K562 (cell line): Measurements from ENCODE around the gene PBXIP1. TPM values are rescaled to one million over a fixed set of nuclear protein-coding genes. Genes with fewer than 3 reads are reported as not detected.
A peak's percentile ranks its signal among the peaks of the same experiment; 100 is the strongest.

Experiments
- CGGBP1 ChIP-seq: fragments of 250-450 bp; sonication (Bioruptor Pico); IDR thresholded peaks from 2 replicates; pipeline ENCODE4 v1.9.0; 2021; ENCODE audit warnings: mild to moderate bottlenecking
- CHCHD3 ChIP-seq: fragments of 250-450 bp; sonication (Bioruptor Pico); IDR thresholded peaks from 2 replicates; pipeline ENCODE4 v2.1.2; 2022; ENCODE audit warnings: mild to moderate bottlenecking
- DACH1 ChIP-seq: fragments of 450-650 bp; IDR thresholded peaks from 2 replicates; pipeline ENCODE4 v1.6.1; 2018; ENCODE audit not compliant: partially characterized antibody
- EGR1 ChIP-seq: fragments of 450-650 bp; conservative IDR thresholded peaks from 2 replicates; pipeline ENCODE4 v1.6.1; 2017; ENCODE audit warnings: mild to moderate bottlenecking
- FOXK1 ChIP-seq: sonication (generic); formaldehyde crosslinking; IDR thresholded peaks from 2 replicates; pipeline ENCODE4 v1.8.0; 2022; ENCODE audit warnings: missing genetic modification reagents, mild to moderate bottlenecking, borderline replicate concordance
- HDAC3 ChIP-seq: fragments of 450-650 bp; IDR thresholded peaks from 2 replicates; pipeline ENCODE4 v1.6.1; 2018; ENCODE audit warnings: borderline replicate concordance, mild to moderate bottlenecking, moderate library complexity; ENCODE audit not compliant: partially characterized antibody
- HNRNPUL1 ChIP-seq: fragments of 200-400 bp; formaldehyde crosslinking; IDR thresholded peaks from 2 replicates; pipeline ENCODE4 v1.6.1; 2017; ENCODE audit warnings: low read length
- IRF9 ChIP-seq: fragments of 450-650 bp; IDR thresholded peaks from 2 replicates; pipeline ENCODE4 v1.6.1; 2016; ENCODE audit warnings: missing biosample characterization, missing genetic modification characterization
- KLF16 ChIP-seq: IDR thresholded peaks from 2 replicates; pipeline ENCODE4 v1.6.1; 2016; ENCODE audit warnings: antibody characterized with exemption
- MCM2 ChIP-seq: fragments of 450-650 bp; IDR thresholded peaks from 2 replicates; pipeline ENCODE4 v1.6.1; 2017; ENCODE audit warnings: low read depth, mild to moderate bottlenecking
- MYC ChIP-seq, 2 experiments: fragments of 250-450 bp in 1 of 2; sonication (Bioruptor Pico) in 1 of 2; IDR thresholded peaks; 2 replicates each; pipeline versions ENCODE4 v1.5.1 to v1.6.1; 2012 to 2021; ENCODE audit warnings: low read depth in 2 of 2, borderline replicate concordance in 1 of 2, improper control_type of control experiment in 1 of 2, low read length in 1 of 2, mild to moderate bottlenecking in 1 of 2, moderate library complexity in 1 of 2
- MYNN ChIP-seq, 2 experiments: sonication (generic); formaldehyde crosslinking in 1 of 2; IDR thresholded peaks; 2 replicates each; pipeline versions ENCODE4 v1.5.0 to v1.6.1; 2016 to 2020; ENCODE audit warnings: antibody characterized with exemption in 1 of 2, missing genetic modification reagents in 1 of 2
- NEUROD1 ChIP-seq: fragments of 150-350 bp; IDR thresholded peaks from 2 replicates; pipeline ENCODE4 v1.6.1; 2014; ENCODE audit warnings: borderline replicate concordance, low read length, low read depth; ENCODE audit not compliant: partially characterized antibody
- NFRKB ChIP-seq: fragments of 450-650 bp; IDR thresholded peaks from 2 replicates; pipeline ENCODE4 v1.6.1; 2016; ENCODE audit warnings: low read depth
- PYGO2 ChIP-seq: fragments of 450-650 bp; IDR thresholded peaks from 2 replicates; pipeline ENCODE4 v1.6.1; 2016; ENCODE audit warnings: mild to moderate bottlenecking, missing genetic modification characterization, moderate library complexity, missing compliant biosample characterization
- SRF ChIP-seq, 2 experiments: fragments of 250-450, 450-650 bp in 1 of 2; sonication (Bioruptor Pico) in 1 of 2; sonication (generic) in 1 of 2; formaldehyde crosslinking; IDR thresholded peaks; 2 replicates each; pipeline versions ENCODE4 v1.5.0 to v1.5.1; 2020 to 2022; ENCODE audit warnings: mild to moderate bottlenecking in 1 of 2, missing genetic modification reagents in 1 of 2
- TOE1 ChIP-seq, 2 experiments: fragments of 450-650 bp in 1 of 2; sonication (generic) in 1 of 2; formaldehyde crosslinking in 1 of 2; IDR thresholded peaks; 2 replicates each; pipeline versions ENCODE4 v1.7.1 to v1.8.0; 2016 to 2022; ENCODE audit warnings: borderline replicate concordance in 2 of 2, mild to moderate bottlenecking in 2 of 2, antibody characterized with exemption in 1 of 2, inconsistent platforms in 1 of 2, low read depth in 1 of 2, missing genetic modification reagents in 1 of 2, moderate library complexity in 1 of 2
- USF2 ChIP-seq: sonication (generic); formaldehyde crosslinking; IDR thresholded peaks from 2 replicates; pipeline ENCODE4 v1.5.0; 2020; ENCODE audit warnings: missing genetic modification reagents
- ZNF324 ChIP-seq: fragments of 250-450 bp; sonication (Bioruptor Pico); IDR thresholded peaks from 2 replicates; pipeline ENCODE4 v1.4.0; 2020; ENCODE audit warnings: mild to moderate bottlenecking
- ZNF76 ChIP-seq: fragments of 250-450 bp; sonication (Bioruptor Pico); IDR thresholded peaks from 2 replicates; pipeline ENCODE4 v1.4.0; 2020; ENCODE audit warnings: mild to moderate bottlenecking, moderate library complexity, borderline replicate concordance
- polyA plus RNA-seq, 8 experiments: library from polyadenylated mRNA; depleted of rRNA in 4 of 8; stranded (reverse) in 5 of 8; unstranded in 3 of 8; fragments of >200 nt; fragmentation: Nextera tagmentation in 2 of 8; fragmentation: Illumina TruSeq in 1 of 8; extraction: Ambion mirVana in 2 of 8; extraction: Trizol in 1 of 8; gene quantifications; 2 replicates each; pipeline versions ENCODE4 v1.2.1 to v1.2.3, GENCODE V29; 2011 to 2014; ENCODE audit warnings: inconsistent platforms in 1 of 8, missing spikeins in 1 of 8
- total RNA-seq, 7 experiments: library from RNA; depleted of rRNA in 6 of 7; stranded (reverse); fragments of >200 nt in 6 of 7; fragmentation: Illumina TruSeq in 2 of 7; extraction: Trizol in 2 of 7; gene quantifications; 2 replicates each; pipeline versions ENCODE4 v1.2.1 to v1.2.3, GENCODE V29; 2011 to 2021; ENCODE audit warnings: low replicate concordance in 1 of 7
- TF ChIP-seq, protein P1 (sequence below): sonication (generic); formaldehyde crosslinking; IDR thresholded peaks from 2 replicates; pipeline ENCODE4 v1.8.1; 2023; ENCODE audit warnings: mild to moderate bottlenecking, missing genetic modification reagents, moderate library complexity
- TF ChIP-seq, protein P2 (sequence below): IDR thresholded peaks from 2 replicates; pipeline ENCODE4 v1.6.1; 2014; ENCODE audit warnings: antibody characterized with exemption

The PBXIP1 gene
- total and polyA plus RNA-seq, 9 of the 15 experiments (the other 6 are each of a cell fraction or from before 2014, with no cell fraction given), result 0.13 to 8.3 (median 5.8) TPM

DNA sequence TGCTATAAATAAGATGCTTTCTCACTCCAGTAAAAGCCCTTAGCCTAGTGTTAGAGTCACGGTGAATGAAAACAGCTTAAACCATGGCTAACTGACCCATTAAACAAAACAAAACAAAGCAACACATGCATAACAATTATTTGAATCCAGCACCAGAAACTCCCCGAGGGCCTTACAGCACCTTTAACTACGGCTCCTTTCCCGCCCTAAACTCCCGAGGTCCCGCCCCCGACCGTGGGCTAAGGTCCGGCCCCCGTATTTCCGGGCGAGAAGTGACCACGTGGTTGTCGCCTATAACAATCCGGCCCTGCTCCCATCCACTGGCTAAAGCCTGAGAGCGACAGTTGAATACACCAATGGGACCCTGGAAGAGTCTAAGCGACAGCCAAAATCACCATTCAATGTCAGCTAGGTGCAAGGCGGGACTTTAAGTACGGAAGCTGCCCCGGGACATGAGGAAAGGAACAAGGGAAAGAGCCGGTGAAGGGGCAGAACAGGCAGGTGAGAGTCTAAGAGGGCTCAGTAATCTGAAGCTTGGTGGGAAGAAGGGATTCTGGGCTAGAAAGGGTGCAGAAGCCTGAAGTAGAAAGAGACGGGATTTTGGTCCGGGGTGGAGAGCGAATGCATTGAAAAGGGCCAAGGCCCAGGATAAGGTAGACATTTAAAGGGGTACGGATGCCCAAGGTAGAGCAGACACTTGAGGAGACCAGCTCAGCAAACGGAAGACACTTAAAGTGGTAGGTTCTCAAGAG, 27.2 kb upstream of the PBXIP1 start, which contains the start of gene FLAD1 (continued):
- TF ChIP-seq IRF9 (tag) (no peak), TOE1 (IDR thresholded peaks at IDR 0.05; ENCODE audit: borderline replicate concordance) (peak; percentile 93), TOE1 (CRISPR knock-in tag; IDR thresholded peaks at IDR 0.05; ENCODE audit: borderline replicate concordance, low read depth) (no peak), MYNN (IDR thresholded peaks at IDR 0.05) (0 out of 2 replicates have a peak, but pooled peaks have one; percentile 25), MYNN (CRISPR knock-in tag; IDR thresholded peaks at IDR 0.05) (no peak), NFRKB (peak; percentile 68), KLF16 (peak; percentile 20; the same call in 1 of the 2 replicates), USF2 (CRISPR knock-in tag) (peak; percentile 92), FOXK1 (0 out of 2 replicates have a peak, but pooled peaks have one; percentile 39), DACH1 (no peak), EGR1 (peak; percentile 92), HNRNPUL1 (no peak), MYC (IDR thresholded peaks at IDR 0.05; ENCODE audit: low read depth, low read length) (peak; percentile 96), MYC (CRISPR knock-in tag; IDR thresholded peaks at IDR 0.05; ENCODE audit: borderline replicate concordance, low read depth) (no peak), ZNF324 (CRISPR knock-in tag) (no peak), NEUROD1 (peak; percentile 99), PYGO2 (peak; percentile 47; the same call in 1 of the 2 replicates), CGGBP1 (peak; percentile 54; the same call in 1 of the 2 replicates), MCM2 (no peak), HDAC3 (no peak), SRF (CRISPR knock-in tag; IDR thresholded peaks at IDR 0.05) (peak in 1 of 2 experiments; percentile 67; a peak in 1 of 4 replicates), CHCHD3 (CRISPR knock-in tag) (peak; percentile 87; the same call in 1 of the 2 replicates), ZNF76 (no peak)
- TF ChIP-seq, protein P1, sequence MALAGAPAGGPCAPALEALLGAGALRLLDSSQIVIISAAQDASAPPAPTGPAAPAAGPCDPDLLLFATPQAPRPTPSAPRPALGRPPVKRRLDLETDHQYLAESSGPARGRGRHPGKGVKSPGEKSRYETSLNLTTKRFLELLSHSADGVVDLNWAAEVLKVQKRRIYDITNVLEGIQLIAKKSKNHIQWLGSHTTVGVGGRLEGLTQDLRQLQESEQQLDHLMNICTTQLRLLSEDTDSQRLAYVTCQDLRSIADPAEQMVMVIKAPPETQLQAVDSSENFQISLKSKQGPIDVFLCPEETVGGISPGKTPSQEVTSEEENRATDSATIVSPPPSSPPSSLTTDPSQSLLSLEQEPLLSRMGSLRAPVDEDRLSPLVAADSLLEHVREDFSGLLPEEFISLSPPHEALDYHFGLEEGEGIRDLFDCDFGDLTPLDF (CRISPR knock-in tag), result peak; percentile 98
- TF ChIP-seq, protein P2, sequence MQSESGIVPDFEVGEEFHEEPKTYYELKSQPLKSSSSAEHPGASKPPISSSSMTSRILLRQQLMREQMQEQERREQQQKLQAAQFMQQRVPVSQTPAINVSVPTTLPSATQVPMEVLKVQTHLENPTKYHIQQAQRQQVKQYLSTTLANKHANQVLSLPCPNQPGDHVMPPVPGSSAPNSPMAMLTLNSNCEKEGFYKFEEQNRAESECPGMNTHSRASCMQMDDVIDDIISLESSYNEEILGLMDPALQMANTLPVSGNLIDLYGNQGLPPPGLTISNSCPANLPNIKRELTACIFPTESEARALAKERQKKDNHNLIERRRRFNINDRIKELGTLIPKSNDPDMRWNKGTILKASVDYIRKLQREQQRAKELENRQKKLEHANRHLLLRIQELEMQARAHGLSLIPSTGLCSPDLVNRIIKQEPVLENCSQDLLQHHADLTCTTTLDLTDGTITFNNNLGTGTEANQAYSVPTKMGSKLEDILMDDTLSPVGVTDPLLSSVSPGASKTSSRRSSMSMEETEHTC, result no peak
